ENCODE data around the gene ANGPTL2. TPM values are rescaled to one million over a fixed set of nuclear protein-coding genes. Genes with fewer than 3 reads are reported as not detected.

The ANGPTL2 gene
- total RNA-seq, 1 donor from 2014 or later = 4.9 TPM

DNA sequence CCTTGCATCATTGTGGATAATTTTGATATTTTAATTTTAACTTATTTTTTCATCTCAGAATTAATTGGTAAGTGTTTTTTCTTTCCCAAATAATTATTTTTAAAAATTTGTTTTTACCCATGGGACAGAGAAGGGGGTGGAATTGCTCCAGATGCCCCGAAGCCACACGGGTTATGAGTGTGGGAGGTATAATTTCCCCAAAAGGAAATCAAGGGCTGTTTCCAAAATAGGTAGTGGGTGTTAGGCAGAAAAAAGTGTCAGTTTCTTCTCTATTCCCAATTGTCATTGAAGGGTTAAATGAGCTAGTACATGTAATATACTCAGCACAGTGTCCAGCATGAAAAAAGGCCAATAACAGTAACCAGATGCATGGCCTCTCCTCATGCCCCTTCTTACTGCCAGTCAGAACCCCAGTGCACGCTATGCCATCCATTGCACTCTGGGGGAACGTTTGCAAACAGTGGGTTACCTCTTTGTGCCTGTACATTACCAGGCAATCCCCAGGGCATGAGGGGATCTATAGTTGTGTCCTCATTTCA is 36.4 kb upstream of the ANGPTL2 start:
- TF ChIP-seq, protein P1, sequence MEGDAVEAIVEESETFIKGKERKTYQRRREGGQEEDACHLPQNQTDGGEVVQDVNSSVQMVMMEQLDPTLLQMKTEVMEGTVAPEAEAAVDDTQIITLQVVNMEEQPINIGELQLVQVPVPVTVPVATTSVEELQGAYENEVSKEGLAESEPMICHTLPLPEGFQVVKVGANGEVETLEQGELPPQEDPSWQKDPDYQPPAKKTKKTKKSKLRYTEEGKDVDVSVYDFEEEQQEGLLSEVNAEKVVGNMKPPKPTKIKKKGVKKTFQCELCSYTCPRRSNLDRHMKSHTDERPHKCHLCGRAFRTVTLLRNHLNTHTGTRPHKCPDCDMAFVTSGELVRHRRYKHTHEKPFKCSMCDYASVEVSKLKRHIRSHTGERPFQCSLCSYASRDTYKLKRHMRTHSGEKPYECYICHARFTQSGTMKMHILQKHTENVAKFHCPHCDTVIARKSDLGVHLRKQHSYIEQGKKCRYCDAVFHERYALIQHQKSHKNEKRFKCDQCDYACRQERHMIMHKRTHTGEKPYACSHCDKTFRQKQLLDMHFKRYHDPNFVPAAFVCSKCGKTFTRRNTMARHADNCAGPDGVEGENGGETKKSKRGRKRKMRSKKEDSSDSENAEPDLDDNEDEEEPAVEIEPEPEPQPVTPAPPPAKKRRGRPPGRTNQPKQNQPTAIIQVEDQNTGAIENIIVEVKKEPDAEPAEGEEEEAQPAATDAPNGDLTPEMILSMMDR (IDR thresholded peaks at IDR 0.05; ENCODE audit: insufficient read depth, low read length, poor library complexity, severe bottlenecking) = no peak
- no peaks in the 10 kb centered on the region for H3K27me3 ChIP-seq (ENCODE audit: control insufficient read depth, insufficient read depth, low read length)
- DNase-seq (ENCODE audit: low read depth) = no peak
- H3K4me3 ChIP-seq (ENCODE audit: low read depth, low read length) = no peak overlapping the region
- no peaks in the 10 kb centered on the region for H3K36me3 ChIP-seq (ENCODE audit: control insufficient read depth, insufficient read depth, low read length)

- Histone ChIP-seq H3K4me3 (ENCODE audit: low read depth, low read length) (no peak overlapping the region), H3K27me3 (ENCODE audit: control insufficient read depth, insufficient read depth, low read length) (no peaks in the 10 kb centered on the region), H3K36me3 (ENCODE audit: control insufficient read depth, insufficient read depth, low read length) (no peaks in the 10 kb centered on the region)
- TF ChIP-seq, protein P1 (IDR thresholded peaks at IDR 0.05; ENCODE audit: insufficient read depth, low read length, poor library complexity, severe bottlenecking) = no peak
- DNase-seq (ENCODE audit: low read depth) = no peak
Measured at GRCh38 chr9:127155314-127155960, 33.0 kb upstream of the ANGPTL2 start.

DNA sequence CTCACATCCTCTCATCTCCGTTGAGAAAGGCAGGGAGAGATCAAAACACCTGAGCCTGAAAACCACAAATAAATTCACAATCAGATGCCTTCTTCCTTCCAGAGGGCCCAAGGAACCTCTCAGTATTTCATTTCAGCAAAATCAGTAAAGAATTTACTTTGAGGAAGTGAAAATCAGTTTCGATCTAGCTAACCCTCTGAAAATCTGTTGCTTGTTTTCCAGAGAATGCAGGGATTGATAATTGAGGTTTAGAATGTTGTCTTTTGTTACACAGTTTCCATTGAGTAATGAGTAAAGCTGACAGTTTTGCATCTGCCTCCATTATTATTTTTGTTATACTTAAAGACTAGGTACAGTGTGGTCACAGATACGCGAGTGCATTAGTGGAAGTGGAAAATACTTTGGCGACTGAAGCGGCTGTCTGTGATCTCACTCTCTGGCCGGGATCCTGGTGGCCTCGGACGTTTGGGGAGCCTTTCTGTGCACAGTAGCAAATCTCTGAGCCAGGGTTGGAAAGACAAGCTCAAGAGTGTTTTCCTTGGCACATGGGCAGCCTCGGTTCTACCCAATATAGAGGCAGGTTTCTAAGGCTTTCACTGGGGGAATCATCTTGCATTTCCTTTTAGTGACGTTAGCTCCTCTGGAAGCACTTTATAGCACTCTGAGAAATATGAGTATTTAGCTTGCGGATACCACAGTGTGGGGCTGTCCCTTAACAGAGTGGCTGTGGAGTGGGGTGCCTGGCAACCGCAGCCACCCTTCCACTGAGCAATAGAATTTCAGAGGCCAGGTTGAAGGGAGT is 32.2 kb upstream of the ANGPTL2 start:
- Histone ChIP-seq H3K27me3 (ENCODE audit: control insufficient read depth, insufficient read depth, low read length) (no peaks in the 10 kb centered on the region), H3K36me3 (ENCODE audit: control insufficient read depth, insufficient read depth, low read length) (no peaks in the 10 kb centered on the region), H3K4me3 (ENCODE audit: low read depth, low read length) (no peak overlapping the region)
- TF ChIP-seq, protein P1 (IDR thresholded peaks at IDR 0.05; ENCODE audit: insufficient read depth, low read length, poor library complexity, severe bottlenecking) = no peak
- DNase-seq (ENCODE audit: low read depth) = no peak

- H3K27me3 ChIP-seq (ENCODE audit: control insufficient read depth, insufficient read depth, low read length) = no peaks in the 10 kb centered on the region
- H3K4me3 ChIP-seq (ENCODE audit: low read depth, low read length) = no peak overlapping the region
- DNase-seq (ENCODE audit: low read depth) = no peak
- TF ChIP-seq, protein P1 (IDR thresholded peaks at IDR 0.05; ENCODE audit: insufficient read depth, low read length, poor library complexity, severe bottlenecking) = no peak
- no peaks in the 10 kb centered on the region for H3K36me3 ChIP-seq (ENCODE audit: control insufficient read depth, insufficient read depth, low read length)
Measured at GRCh38 chr9:127154003-127154389, 31.6 kb upstream of the ANGPTL2 start.

DNA sequence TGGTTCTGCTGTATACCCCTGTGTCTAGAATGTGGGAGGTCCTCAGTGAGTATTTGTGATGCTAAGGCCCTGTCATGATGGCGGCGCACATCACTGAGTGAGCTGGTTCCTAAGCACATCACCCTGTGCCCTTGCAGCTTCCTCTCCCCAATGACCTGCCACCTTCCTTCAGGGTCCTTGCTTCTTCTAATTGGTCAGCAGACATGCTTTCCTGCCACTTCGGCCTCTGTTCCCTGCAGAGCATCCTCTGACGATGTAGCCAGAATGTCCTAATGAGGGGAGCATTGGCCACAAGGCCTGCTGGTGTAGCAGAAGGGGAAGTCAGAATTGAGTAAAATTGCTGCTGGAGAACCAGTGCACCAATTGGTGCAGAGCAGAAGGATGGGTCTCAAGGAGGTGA is 31.1 kb upstream of the ANGPTL2 start:
- Histone ChIP-seq H3K4me3 (ENCODE audit: low read depth, low read length) (no peak overlapping the region), H3K27me3 (ENCODE audit: control insufficient read depth, insufficient read depth, low read length) (no peaks in the 10 kb centered on the region), H3K36me3 (ENCODE audit: control insufficient read depth, insufficient read depth, low read length) (no peaks in the 10 kb centered on the region)
- DNase-seq (ENCODE audit: low read depth) = no peak
- TF ChIP-seq, protein P1 (IDR thresholded peaks at IDR 0.05; ENCODE audit: insufficient read depth, low read length, poor library complexity, severe bottlenecking) = no peak
